Measurements from ENCODE around the gene INF2. TPM values are rescaled to one million over a fixed set of nuclear protein-coding genes. Genes with fewer than 3 reads are reported as not detected.

INF2 gene
- total RNA-seq, 4 donors from 2014 or later, result 51.5 to 129 (median 66.7) TPM

DNA sequence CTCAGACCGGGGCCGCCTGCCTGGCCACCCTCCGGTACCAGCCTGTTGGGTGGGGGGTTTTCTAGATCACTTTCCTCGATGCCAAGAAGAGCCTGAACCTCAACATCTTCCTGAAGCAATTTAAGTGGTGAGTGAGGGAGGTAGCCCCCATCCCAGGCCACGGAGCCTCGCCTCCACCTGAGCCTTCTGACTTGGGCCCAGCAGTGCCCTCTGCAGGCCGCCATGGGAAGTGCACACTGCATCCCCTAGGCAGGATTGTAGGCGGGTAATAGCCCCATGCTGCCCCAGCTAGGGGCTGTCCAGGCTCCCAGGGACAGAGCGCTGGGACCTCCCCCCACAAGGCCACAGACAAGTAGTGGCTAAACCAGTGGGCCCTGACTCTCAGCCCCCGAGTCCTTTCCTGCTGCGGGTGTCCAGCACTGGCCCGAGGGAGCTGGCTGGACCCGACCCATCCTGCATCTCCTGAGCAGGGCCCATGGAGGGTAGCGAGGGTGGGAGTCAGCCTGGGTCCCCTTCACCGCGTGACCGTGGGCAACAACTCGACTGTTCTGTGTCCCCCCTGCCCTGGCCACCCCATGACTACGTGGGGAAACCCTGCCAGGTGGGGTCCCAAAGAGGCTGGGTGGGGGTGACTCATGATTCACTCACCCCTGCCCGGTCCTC is 19.3 kb downstream of the INF2 start:
- H3K4me3 ChIP-seq, result no peak overlapping the region
- H3K27ac ChIP-seq (replicated peaks in 1 of 4), result no peak overlapping the region
- intact Hi-C loops (cut with DNase I), result loop anchor here (1.0 to 5.0 kb wide), 2 partner anchors 41 to 58 kb away; no protein-coding TSS in a partner anchor
- WGBS, result 48% methylated on average over 5 of the region's 20 CpGs
- H3K4me1 ChIP-seq, result peaks cover 11 to 31% (median 20%) of the 10 kb centered on the region in 4 donors
- no peaks in the 10 kb centered on the region for H3K9me3 ChIP-seq
- peaks cover 35 to 86% (median 76%) of the 10 kb centered on the region in 4 donors for H3K36me3 ChIP-seq
- H3K27me3 ChIP-seq, result no peaks in the 10 kb centered on the region
- no peak for DNase-seq (ENCODE audit: extremely low spot score)
- peak in 1 of 2 donors; percentile 43 for TF ChIP-seq POLR2AphosphoS5 (IDR thresholded peaks at IDR 0.05)
- TF ChIP-seq POLR2A (IDR thresholded peaks at IDR 0.05; ENCODE audit: low read depth), result no peak
- no peak for TF ChIP-seq EP300 (IDR thresholded peaks at IDR 0.05)
- TF ChIP-seq, protein P1, sequence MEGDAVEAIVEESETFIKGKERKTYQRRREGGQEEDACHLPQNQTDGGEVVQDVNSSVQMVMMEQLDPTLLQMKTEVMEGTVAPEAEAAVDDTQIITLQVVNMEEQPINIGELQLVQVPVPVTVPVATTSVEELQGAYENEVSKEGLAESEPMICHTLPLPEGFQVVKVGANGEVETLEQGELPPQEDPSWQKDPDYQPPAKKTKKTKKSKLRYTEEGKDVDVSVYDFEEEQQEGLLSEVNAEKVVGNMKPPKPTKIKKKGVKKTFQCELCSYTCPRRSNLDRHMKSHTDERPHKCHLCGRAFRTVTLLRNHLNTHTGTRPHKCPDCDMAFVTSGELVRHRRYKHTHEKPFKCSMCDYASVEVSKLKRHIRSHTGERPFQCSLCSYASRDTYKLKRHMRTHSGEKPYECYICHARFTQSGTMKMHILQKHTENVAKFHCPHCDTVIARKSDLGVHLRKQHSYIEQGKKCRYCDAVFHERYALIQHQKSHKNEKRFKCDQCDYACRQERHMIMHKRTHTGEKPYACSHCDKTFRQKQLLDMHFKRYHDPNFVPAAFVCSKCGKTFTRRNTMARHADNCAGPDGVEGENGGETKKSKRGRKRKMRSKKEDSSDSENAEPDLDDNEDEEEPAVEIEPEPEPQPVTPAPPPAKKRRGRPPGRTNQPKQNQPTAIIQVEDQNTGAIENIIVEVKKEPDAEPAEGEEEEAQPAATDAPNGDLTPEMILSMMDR (IDR thresholded peaks at IDR 0.05), result peak in 2 of 3 experiments; percentile 96 to 97

DNA sequence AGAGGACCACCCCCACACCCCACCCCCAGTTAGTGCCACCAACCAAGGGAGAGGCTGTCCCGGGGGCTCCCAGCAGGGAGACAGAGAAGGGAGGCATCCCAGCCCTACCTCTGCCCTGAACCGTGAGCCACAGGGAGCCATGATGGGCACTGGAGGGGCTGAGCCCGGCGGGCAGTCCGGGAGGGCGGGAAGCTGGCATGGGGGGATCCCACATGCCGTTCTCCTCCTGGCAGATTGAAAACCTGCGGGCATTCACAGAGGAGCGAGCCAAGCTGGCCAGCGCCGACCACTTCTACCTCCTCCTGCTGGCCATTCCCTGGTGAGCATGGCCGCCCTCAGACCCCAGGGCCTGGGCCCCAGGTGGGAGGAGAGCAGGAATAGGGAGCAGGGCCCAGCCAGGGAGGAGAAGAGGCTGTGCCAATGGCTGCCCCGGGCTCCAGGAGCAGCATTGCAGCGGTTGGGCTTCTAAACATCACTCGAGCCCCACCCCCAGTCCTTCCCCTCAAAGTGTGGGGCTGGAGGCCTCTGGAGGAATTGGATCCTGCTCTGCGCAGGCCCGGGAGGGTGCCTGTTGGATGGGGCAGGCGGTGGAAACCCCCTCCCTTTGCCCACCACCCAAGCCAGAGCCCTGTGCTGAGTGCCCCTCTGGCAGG is 20.1 kb downstream of the INF2 start:
- intact Hi-C loops (cut with DNase I), result loop anchor here (5.0 kb wide), 1 partner anchor 42 kb away; no protein-coding TSS in a partner anchor
- no peak overlapping the region for H3K27ac ChIP-seq (replicated peaks in 1 of 4)
- DNase-seq (ENCODE audit: extremely low spot score), result no peak
- H3K36me3 ChIP-seq, result peaks cover 38 to 86% (median 76%) of the 10 kb centered on the region in 4 donors
- peaks cover 11 to 31% (median 20%) of the 10 kb centered on the region in 4 donors for H3K4me1 ChIP-seq
- no peak overlapping the region for H3K4me3 ChIP-seq
- 68% methylated on average over 12 of the region's 18 CpGs for WGBS
- no peaks in the 10 kb centered on the region for H3K9me3 ChIP-seq
- TF ChIP-seq, protein P1 (IDR thresholded peaks at IDR 0.05), result no peak
- no peaks in the 10 kb centered on the region for H3K27me3 ChIP-seq

- intact Hi-C loops (cut with DNase I), result no loop called here
- H3K4me1 ChIP-seq, result peaks cover 11 to 31% (median 20%) of the 10 kb centered on the region in 4 donors
- DNase-seq (ENCODE audit: extremely low spot score), result no peak
- no peaks in the 10 kb centered on the region for H3K9me3 ChIP-seq
- no peak overlapping the region for H3K4me3 ChIP-seq
- peaks cover 44 to 86% (median 76%) of the 10 kb centered on the region in 4 donors for H3K36me3 ChIP-seq
- TF ChIP-seq, protein P1 (IDR thresholded peaks at IDR 0.05), result no peak
- TF ChIP-seq EP300 (IDR thresholded peaks at IDR 0.05) (no peak), POLR2AphosphoS5 (IDR thresholded peaks at IDR 0.05) (no peak), POLR2A (IDR thresholded peaks at IDR 0.05; ENCODE audit: low read depth) (no peak)
- WGBS, result 91% methylated on average over 31 of the region's 34 CpGs
- no peak overlapping the region for H3K27ac ChIP-seq (replicated peaks in 1 of 4)
- no peaks in the 10 kb centered on the region for H3K27me3 ChIP-seq
These were observed 20.8 kb downstream of the INF2 start for GRCh38 chr14:104710071-104710735.

DNA sequence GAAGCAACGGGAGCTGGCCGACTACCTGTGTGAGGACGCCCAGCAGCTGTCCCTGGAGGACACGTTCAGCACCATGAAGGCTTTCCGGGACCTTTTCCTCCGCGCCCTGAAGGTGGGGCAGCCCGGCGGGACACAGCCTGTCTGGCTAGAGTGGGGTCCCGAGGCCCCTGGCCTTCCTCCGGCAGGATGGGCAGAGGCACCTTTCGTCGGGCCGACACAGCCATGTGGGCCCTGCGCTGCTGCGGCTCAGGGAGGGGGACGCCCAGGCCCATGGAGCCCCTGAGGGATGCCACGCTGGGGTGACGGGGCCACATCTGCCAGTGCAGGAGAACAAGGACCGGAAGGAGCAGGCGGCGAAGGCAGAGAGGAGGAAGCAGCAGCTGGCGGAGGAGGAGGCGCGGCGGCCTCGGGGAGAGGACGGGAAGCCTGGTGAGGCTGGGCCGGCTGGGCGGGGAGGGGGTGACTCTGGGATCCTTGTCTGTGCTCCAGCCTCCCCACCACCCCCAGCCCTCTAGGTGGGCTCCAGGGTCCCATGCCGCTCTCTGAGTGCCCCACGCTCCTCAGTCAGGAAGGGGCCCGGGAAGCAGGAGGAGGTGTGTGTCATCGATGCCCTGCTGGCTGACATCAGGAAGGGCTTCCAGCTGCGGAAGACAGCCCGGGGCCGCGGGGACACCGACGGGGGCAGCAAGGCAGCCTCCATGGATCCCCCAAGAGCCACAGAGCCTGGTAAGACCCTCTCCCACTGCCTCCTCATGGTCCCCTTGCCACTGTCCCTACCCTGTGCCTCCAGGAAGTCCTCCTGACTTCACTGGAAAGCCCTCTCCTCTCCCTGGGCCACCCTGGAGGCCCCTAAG is 23.7 kb downstream of the INF2 start:
- H3K9me3 ChIP-seq, result no peaks in the 10 kb centered on the region
- no peak for DNase-seq (ENCODE audit: extremely low spot score)
- no peak overlapping the region for H3K4me3 ChIP-seq
- H3K36me3 ChIP-seq, result peaks cover 47 to 89% (median 81%) of the 10 kb centered on the region in 4 donors
- intact Hi-C loops (cut with DNase I), result no loop called here
- no peaks in the 10 kb centered on the region for H3K27me3 ChIP-seq
- H3K4me1 ChIP-seq, result peaks cover 6 to 19% (median 15%) of the 10 kb centered on the region in 4 donors
- no peak for TF ChIP-seq POLR2AphosphoS5 (IDR thresholded peaks at IDR 0.05)
- TF ChIP-seq POLR2A (IDR thresholded peaks at IDR 0.05; ENCODE audit: low read depth), result no peak
- TF ChIP-seq, protein P1 (IDR thresholded peaks at IDR 0.05), result no peak
- TF ChIP-seq EP300 (IDR thresholded peaks at IDR 0.05), result no peak
- 93% methylated on average over 35 of the region's 40 CpGs for WGBS
- H3K27ac ChIP-seq (replicated peaks in 1 of 4), result no peak overlapping the region

All from esophagus muscularis mucosa (tissue), 4 donors.